WTC11 (cell line): ENCODE measurements around the gene SPRYD3.

Source experiments
- TF ChIP-seq, protein P1 (sequence below): fragments of 200-600 bp; IDR thresholded peaks from 2 replicates; pipeline ENCODE4 v1.8.0; 2022; ENCODE audit warnings: antibody characterized with exemption
- TF ChIP-seq, protein P2 (sequence below): sonication (generic); formaldehyde crosslinking; IDR thresholded peaks from 2 replicates; pipeline ENCODE4 v1.8.1; 2023; ENCODE audit warnings: mild to moderate bottlenecking, missing genetic modification reagents, moderate library complexity
- TF ChIP-seq, protein P3 (sequence below): sonication (generic); formaldehyde crosslinking; conservative IDR thresholded peaks from 2 replicates; pipeline ENCODE4 v1.8.1; 2023; ENCODE audit warnings: mild to moderate bottlenecking, low read depth, missing genetic modification reagents, moderate library complexity

DNA sequence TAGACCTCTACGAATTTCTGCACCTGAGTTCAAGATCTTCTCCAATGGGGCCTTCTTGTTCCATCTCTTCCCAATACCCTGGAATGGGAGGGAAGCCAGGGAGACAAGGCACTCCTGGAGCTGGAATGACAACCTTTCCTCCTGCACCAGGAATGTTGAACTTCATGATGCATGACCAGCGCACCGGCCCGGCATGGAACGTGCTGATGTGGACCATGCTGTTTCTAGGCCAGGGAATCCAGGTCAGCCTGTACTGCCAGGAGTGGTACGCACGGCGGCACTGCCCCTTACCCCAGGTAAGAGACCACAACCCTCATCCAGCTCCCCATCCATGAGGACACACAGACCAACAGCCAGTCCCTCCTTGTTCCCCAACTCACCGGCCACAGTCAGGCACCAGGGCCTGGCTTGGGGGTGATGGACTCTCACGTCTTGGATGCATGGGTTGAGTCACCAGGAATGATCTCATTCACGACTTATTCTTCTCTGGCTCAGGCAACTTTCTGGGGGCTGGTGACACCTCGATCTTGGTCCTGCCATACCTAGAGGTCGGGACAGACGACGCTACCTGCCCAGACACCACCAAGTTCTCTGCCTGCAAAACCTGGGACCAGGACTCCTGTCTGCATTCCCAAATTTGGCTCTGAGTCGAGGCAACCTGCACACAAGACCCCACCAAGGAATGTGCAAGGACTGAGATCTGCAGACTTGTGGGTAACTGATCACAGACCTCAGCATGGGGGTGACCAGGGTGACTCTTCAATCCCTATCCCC is 44.6 kb upstream of the SPRYD3 start:
- TF ChIP-seq, protein P1, sequence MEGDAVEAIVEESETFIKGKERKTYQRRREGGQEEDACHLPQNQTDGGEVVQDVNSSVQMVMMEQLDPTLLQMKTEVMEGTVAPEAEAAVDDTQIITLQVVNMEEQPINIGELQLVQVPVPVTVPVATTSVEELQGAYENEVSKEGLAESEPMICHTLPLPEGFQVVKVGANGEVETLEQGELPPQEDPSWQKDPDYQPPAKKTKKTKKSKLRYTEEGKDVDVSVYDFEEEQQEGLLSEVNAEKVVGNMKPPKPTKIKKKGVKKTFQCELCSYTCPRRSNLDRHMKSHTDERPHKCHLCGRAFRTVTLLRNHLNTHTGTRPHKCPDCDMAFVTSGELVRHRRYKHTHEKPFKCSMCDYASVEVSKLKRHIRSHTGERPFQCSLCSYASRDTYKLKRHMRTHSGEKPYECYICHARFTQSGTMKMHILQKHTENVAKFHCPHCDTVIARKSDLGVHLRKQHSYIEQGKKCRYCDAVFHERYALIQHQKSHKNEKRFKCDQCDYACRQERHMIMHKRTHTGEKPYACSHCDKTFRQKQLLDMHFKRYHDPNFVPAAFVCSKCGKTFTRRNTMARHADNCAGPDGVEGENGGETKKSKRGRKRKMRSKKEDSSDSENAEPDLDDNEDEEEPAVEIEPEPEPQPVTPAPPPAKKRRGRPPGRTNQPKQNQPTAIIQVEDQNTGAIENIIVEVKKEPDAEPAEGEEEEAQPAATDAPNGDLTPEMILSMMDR: no peak
- TF ChIP-seq, protein P2, sequence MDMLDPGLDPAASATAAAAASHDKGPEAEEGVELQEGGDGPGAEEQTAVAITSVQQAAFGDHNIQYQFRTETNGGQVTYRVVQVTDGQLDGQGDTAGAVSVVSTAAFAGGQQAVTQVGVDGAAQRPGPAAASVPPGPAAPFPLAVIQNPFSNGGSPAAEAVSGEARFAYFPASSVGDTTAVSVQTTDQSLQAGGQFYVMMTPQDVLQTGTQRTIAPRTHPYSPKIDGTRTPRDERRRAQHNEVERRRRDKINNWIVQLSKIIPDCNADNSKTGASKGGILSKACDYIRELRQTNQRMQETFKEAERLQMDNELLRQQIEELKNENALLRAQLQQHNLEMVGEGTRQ (CRISPR knock-in tag): no peak
- TF ChIP-seq, protein P3, sequence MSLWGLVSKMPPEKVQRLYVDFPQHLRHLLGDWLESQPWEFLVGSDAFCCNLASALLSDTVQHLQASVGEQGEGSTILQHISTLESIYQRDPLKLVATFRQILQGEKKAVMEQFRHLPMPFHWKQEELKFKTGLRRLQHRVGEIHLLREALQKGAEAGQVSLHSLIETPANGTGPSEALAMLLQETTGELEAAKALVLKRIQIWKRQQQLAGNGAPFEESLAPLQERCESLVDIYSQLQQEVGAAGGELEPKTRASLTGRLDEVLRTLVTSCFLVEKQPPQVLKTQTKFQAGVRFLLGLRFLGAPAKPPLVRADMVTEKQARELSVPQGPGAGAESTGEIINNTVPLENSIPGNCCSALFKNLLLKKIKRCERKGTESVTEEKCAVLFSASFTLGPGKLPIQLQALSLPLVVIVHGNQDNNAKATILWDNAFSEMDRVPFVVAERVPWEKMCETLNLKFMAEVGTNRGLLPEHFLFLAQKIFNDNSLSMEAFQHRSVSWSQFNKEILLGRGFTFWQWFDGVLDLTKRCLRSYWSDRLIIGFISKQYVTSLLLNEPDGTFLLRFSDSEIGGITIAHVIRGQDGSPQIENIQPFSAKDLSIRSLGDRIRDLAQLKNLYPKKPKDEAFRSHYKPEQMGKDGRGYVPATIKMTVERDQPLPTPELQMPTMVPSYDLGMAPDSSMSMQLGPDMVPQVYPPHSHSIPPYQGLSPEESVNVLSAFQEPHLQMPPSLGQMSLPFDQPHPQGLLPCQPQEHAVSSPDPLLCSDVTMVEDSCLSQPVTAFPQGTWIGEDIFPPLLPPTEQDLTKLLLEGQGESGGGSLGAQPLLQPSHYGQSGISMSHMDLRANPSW (CRISPR knock-in tag): no peak
